Activated naive CD4-positive, alpha-beta T cell treated with anti-CD3 and anti-CD28 coated beads, Interleukin-2, amount 10 ng/mL, durations not matched to agents 7 days and 5 days (primary cell): Measurements from ENCODE around the gene ACTA1.

Source experiments
- CTCF ChIA-PET: fragments of 350-600 bp; sonication (Branson Sonifier 250); formaldehyde crosslinking; loops from one replicate; lab custom pipeline; 2021; ENCODE audit warnings: antibody characterized with exemption; lab: Charles Lee
- DNase-seq: peaks from one replicate; pipeline ENCODE4 v3.0.0-alpha.2; 2020
- H3K27ac Mint-ChIP-seq: one replicate; pipeline ENCODE4 v1.8.0; 2021; ENCODE audit warnings: mild to moderate bottlenecking, moderate library complexity, mixed read lengths
- H3K27me3 Mint-ChIP-seq: one replicate; pipeline ENCODE4 v1.8.0; 2021; ENCODE audit warnings: mild to moderate bottlenecking, mixed read lengths
- H3K36me3 Mint-ChIP-seq: one replicate; pipeline ENCODE4 v1.8.0; 2021; ENCODE audit warnings: mixed read lengths
- H3K4me1 Mint-ChIP-seq: one replicate; pipeline ENCODE4 v1.8.0; 2021; ENCODE audit warnings: mixed read lengths
- H3K4me3 Mint-ChIP-seq: one replicate; pipeline ENCODE4 v1.8.0; 2021; ENCODE audit warnings: mild to moderate bottlenecking, moderate library complexity, mixed read lengths
- H3K9me3 Mint-ChIP-seq: one replicate; pipeline ENCODE4 v1.8.0; 2021; ENCODE audit warnings: mixed read lengths

ACTA1 gene

DNA sequence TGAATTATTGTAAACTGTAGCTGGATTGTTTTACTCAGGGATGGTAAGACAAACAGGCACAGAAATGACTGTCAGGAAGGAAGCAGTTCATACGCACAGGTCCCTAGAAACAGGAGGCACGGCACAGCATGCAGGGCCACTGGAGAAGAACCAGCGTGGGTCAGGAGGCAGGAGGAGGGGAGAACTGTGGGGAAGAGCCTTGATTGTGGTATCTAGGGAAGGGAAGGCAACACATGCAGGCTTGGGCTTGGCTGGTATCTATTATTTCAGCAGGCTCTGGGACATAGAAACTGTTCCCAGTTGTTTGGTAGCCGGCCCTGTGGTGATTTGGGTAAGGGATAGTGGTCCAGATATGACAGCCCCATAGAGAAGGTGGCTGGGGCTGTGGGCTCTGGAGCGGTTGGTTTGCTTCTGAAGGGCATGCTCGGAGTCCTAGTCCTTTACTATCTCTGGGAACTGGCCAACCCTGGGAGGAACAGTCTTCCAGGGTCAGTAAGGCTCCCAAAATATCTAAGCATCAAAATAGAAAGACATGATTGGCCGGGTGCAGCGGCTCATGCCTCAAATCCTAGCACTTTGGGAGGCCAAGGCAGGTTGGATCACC, 47.9 kb downstream of the ACTA1 start:
- peaks cover 31% of the 10 kb centered on the region for H3K27me3 Mint-ChIP-seq
- H3K4me3 Mint-ChIP-seq = no peak overlapping the region
- H3K9me3 Mint-ChIP-seq = no peaks in the 10 kb centered on the region
- no peak overlapping the region for H3K27ac Mint-ChIP-seq
- DNase-seq = no peak
- H3K36me3 Mint-ChIP-seq = no peaks in the 10 kb centered on the region
- H3K4me1 Mint-ChIP-seq = no peaks in the 10 kb centered on the region
- CTCF ChIA-PET = no interaction called here

DNA sequence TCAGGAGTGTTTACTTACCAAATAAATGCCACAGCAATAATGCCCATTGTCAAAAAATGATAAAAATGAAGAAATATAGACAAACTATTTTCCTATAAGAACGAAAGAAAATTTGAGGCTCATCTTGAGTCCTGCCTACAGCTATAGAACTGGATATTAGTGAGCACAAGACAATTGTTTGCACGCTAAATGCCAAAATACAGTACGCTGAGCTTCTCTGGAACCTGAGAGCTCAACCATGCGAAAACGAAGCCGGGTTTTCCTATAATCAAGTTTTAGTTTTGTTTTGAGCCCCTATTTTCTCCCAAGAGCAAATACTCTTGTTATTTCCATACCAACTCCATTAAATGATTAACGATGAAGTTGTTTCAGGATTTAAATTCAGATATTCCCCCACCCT, 49.1 kb downstream of the ACTA1 start:
- CTCF ChIA-PET = no interaction called here
- no peaks in the 10 kb centered on the region for H3K36me3 Mint-ChIP-seq
- H3K9me3 Mint-ChIP-seq = no peaks in the 10 kb centered on the region
- DNase-seq = no peak
- H3K4me3 Mint-ChIP-seq = no peak overlapping the region
- no peaks in the 10 kb centered on the region for H3K4me1 Mint-ChIP-seq
- no peak overlapping the region for H3K27ac Mint-ChIP-seq
- peaks cover 27% of the 10 kb centered on the region for H3K27me3 Mint-ChIP-seq

DNA sequence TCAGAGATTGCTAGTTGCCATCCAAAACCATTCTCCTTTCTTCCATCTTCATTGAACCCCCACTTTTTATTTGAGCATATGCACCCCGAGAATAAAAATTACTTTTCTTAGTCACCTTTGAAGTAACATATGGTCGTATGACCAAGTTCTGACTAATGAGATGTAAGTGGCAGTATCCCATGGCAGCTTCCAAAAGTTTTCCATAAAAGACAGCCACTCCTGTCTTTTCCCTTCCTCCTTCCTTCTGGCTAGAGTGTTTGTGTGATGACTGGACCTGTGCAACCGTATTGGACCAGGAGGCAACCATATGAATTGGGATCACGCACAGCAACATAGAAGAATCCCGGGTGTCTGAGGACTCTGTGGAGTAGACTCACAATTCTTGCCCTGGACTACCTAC, 49.9 kb downstream of the ACTA1 start:
- H3K36me3 Mint-ChIP-seq = no peaks in the 10 kb centered on the region
- H3K9me3 Mint-ChIP-seq = no peaks in the 10 kb centered on the region
- CTCF ChIA-PET = no interaction called here
- DNase-seq = no peak
- H3K4me3 Mint-ChIP-seq = no peak overlapping the region
- no peak overlapping the region for H3K27ac Mint-ChIP-seq
- no peaks in the 10 kb centered on the region for H3K4me1 Mint-ChIP-seq
- H3K27me3 Mint-ChIP-seq = peaks cover 24% of the 10 kb centered on the region

DNA sequence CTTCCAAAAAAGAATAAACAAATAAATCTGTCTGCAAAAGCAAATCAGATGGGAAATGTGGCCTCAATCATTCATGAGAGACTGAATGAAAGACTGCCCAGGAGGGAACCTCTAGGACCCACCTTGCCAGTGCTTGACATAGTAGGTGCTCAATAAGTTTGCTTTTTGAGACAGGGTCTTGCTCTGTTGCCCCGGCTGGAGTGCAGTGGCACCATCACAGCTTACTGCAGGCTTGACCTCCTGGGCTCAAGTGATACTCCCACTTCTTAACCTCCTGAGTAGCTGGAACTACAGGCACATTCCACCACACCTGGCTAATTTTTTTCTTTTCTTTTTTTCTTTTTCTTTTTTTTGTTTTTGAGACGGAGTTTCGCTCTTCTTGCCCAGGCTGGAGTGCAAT, 50.7 kb downstream of the ACTA1 start:
- H3K9me3 Mint-ChIP-seq = no peaks in the 10 kb centered on the region
- no peak overlapping the region for H3K4me3 Mint-ChIP-seq
- DNase-seq = no peak
- H3K27ac Mint-ChIP-seq = no peak overlapping the region
- H3K4me1 Mint-ChIP-seq = no peaks in the 10 kb centered on the region
- no peaks in the 10 kb centered on the region for H3K36me3 Mint-ChIP-seq
- peaks cover 24% of the 10 kb centered on the region for H3K27me3 Mint-ChIP-seq
- CTCF ChIA-PET = no interaction called here
